Body of pancreas (tissue), 4 donors: Measurements from ENCODE around the gene PRG2. TPM values are rescaled to one million over a fixed set of nuclear protein-coding genes. Genes with fewer than 3 reads are reported as not detected.
A peak's percentile ranks its signal among the peaks of the same experiment; 100 is the strongest.

Experiments used
- ATAC-seq: fragments of 150-250 bp; one replicate; pipeline ENCODE4 v1.9.1; 2016
- DNase-seq, 4 donors: peaks; one replicate each; pipeline ENCODE4 v3.0.0-alpha.2; 2019
- H3K27ac ChIP-seq, 4 donors: fragments of 200-600 bp; sonication (generic); 1 replicate in 3 of 4; 2 replicates in 1 of 4; pipeline versions ENCODE4 v1.5.1 to v1.6.1; 2016 to 2019; ENCODE audit warnings: mild to moderate bottlenecking in 1 of 4, mixed read lengths in 1 of 4, moderate library complexity in 1 of 4
- H3K27me3 ChIP-seq, 2 donors: fragments of 200-600 bp; sonication (generic); one replicate each; pipeline ENCODE4 v1.6.0; 2016; ENCODE audit warnings: mild to moderate bottlenecking in 1 of 2
- H3K36me3 ChIP-seq, 2 donors: fragments of 200-600 bp; sonication (generic); replicated peaks in 1 of 2; 2 replicates each; pipeline ENCODE4 v1.5.1; 2016; ENCODE audit warnings: low read depth in 2 of 2; ENCODE audit not compliant: insufficient read depth in 1 of 2
- H3K4me1 ChIP-seq: fragments of 200-600 bp; sonication (generic); one replicate; pipeline ENCODE4 v1.6.0; 2016
- H3K4me3 ChIP-seq, 2 donors: fragments of 200-600 bp; sonication (generic); 1 replicate in 1 of 2; 2 replicates in 1 of 2; pipeline ENCODE4 v1.5.1; 2016 to 2019
- H3K9me3 ChIP-seq, 3 donors: fragments of 200-600 bp; sonication (generic); 1 replicate in 2 of 3; 2 replicates in 1 of 3; pipeline ENCODE4 v1.5.1; 2016
- CTCF ChIP-seq, 7 experiments: fragments of 450-650 bp in 4 of 7; fragments of 200-600 bp in 3 of 7; sonication (generic) in 3 of 7; IDR thresholded peaks; one replicate each; pipeline ENCODE4 v1.5.1; 2016 to 2019; ENCODE audit warnings: antibody characterized with exemption in 7 of 7
- POLR2A ChIP-seq, 3 donors: fragments of 450-650 bp; IDR thresholded peaks; one replicate each; pipeline ENCODE4 v1.6.1; 2016; ENCODE audit warnings: antibody characterized with exemption in 3 of 3, mild to moderate bottlenecking in 2 of 3
- WGBS, 2 donors: methylation state at CpG; one replicate each; pipeline ENCODE4 v1.1.5; 2017; 5-methylcytosine and 5-hydroxymethylcytosine counted together
- intact Hi-C: fragments of 100-400 bp; cut with DNase I; formaldehyde crosslinking; loops from one replicate; pipeline ENCODE4 v1.15.1; 2023
- total RNA-seq, 2 donors: library from RNA; depleted of rRNA; stranded (reverse); fragments of >200 nt; gene quantifications; one replicate each; pipeline ENCODE4 v1.1.0, GENCODE V29; 2016

PRG2 gene
- total RNA-seq, 2 donors from 2014 or later: not detected

GRCh38 chr11:57418131-57418530 lies 27.7 kb upstream of the PRG2 start:
- Histone ChIP-seq H3K4me1 (no peaks in the 10 kb centered on the region), H3K27ac (no peak overlapping the region)

DNA sequence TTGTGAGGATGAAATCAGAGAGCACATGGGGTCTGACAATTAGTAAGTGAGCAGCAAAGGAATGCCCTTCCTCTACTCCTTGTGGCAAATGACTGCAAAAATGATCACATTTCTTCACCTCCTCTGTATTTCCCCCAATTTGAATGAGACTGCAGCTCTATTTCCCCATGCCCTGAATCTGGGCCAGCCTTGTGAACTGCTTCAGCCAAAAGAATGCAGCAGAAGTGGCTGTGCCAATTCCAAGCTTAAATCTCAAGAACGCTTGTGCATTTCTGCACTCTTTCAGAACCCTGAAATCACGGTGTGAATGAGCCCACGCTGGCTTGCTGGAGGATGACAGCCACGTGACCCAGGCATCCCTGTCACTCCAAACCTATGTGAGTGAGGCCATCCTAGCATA lies 26.6 kb upstream of the PRG2 start:
- Histone ChIP-seq H3K4me3 (no peak overlapping the region), H3K36me3 (peaks cover 0 to 8% of the 10 kb centered on the region in 2 donors), H3K9me3 (no peaks in the 10 kb centered on the region), H3K27me3 (no peaks in the 10 kb centered on the region), H3K27ac (no peak overlapping the region), H3K4me1 (no peaks in the 10 kb centered on the region)
- WGBS, 2 donors: 83 to 88% methylated on average over 4 of the region's 4 CpGs
- ATAC-seq (peak; percentile 18), DNase-seq (peak in 1 of 4 donors; percentile 30)
- TF ChIP-seq POLR2A (IDR thresholded peaks at IDR 0.05) (no peak), CTCF (IDR thresholded peaks at IDR 0.05) (no peak)
- intact Hi-C loops: no loop called here

More at GRCh38 chr11:57418131-57418530, 27.7 kb upstream of the PRG2 start:
- DNase-seq (no peak), ATAC-seq (no peak)
- intact Hi-C loops: no loop called here
- H3K9me3 ChIP-seq: no peaks in the 10 kb centered on the region
- no peaks in the 10 kb centered on the region for H3K27me3 ChIP-seq
- TF ChIP-seq POLR2A (IDR thresholded peaks at IDR 0.05) (no peak), CTCF (IDR thresholded peaks at IDR 0.05) (no peak)
- H3K4me3 ChIP-seq: no peak overlapping the region
- peaks cover 0 to 8% of the 10 kb centered on the region in 2 donors for H3K36me3 ChIP-seq

GRCh38 chr11:57416436-57416835 lies 26.0 kb upstream of the PRG2 start:
- 81 to 82% methylated on average over 3 of the region's 3 CpGs for WGBS, 2 donors
- Histone ChIP-seq H3K4me3 (no peak overlapping the region), H3K4me1 (no peaks in the 10 kb centered on the region), H3K36me3 (peaks cover 0 to 8% of the 10 kb centered on the region in 2 donors), H3K9me3 (no peaks in the 10 kb centered on the region), H3K27me3 (no peaks in the 10 kb centered on the region), H3K27ac (no peak overlapping the region)
- ATAC-seq (no peak), DNase-seq (no peak)
- intact Hi-C loops: no loop called here
- TF ChIP-seq CTCF (IDR thresholded peaks at IDR 0.05) (no peak), POLR2A (IDR thresholded peaks at IDR 0.05) (no peak)

DNA sequence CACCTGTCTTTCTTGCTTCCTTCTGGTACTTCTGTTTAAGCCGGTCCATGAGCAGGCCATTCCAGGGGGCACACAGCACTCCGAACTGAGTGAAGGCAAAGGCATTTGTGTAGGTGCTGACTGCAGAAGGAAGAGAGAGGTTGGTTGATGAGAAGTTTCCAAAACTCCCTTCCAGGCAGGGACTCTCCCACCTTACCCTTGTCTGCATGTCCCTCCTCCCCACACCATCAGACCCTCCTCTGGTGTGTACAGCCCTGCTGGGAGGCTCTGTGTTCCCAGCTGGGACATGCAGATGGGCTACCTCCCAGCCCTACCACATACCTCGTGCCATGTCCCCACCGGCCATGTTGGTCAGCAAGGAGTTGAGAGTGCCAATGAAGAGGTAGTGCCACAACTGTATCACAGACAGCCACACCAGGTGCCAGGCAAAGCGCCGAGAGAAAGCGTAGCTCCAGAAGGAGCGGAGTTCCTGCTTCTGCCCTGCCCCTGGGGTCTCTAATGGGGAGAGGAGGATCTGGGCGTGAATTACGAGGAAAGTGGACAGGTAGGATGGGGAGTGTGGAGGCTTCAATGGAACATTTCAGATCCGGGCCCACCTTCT lies 24.3 kb upstream of the PRG2 start:
- intact Hi-C loops: no loop called here
- TF ChIP-seq CTCF (IDR thresholded peaks at IDR 0.05): no peak
- no peak for TF ChIP-seq POLR2A (IDR thresholded peaks at IDR 0.05)
- Histone ChIP-seq H3K36me3 (peaks cover 0 to 7% of the 10 kb centered on the region in 2 donors), H3K27ac (no peak overlapping the region), H3K4me1 (no peaks in the 10 kb centered on the region), H3K27me3 (no peaks in the 10 kb centered on the region), H3K9me3 (no peaks in the 10 kb centered on the region), H3K4me3 (no peak overlapping the region)
- no peak for ATAC-seq
- DNase-seq: no peak
- WGBS, 2 donors: 92 to 93% methylated on average over 11 of the region's 11 CpGs

GRCh38 chr11:57413681-57414080 lies 23.2 kb upstream of the PRG2 start:
- Histone ChIP-seq H3K4me3 (no peak overlapping the region), H3K27ac (no peak overlapping the region), H3K9me3 (no peaks in the 10 kb centered on the region), H3K27me3 (no peaks in the 10 kb centered on the region), H3K4me1 (no peaks in the 10 kb centered on the region), H3K36me3 (peaks cover 0 to 10% of the 10 kb centered on the region in 2 donors)
- intact Hi-C loops: no loop called here
- no peak for DNase-seq
- ATAC-seq: no peak
- TF ChIP-seq CTCF (IDR thresholded peaks at IDR 0.05): no peak
- no peak for TF ChIP-seq POLR2A (IDR thresholded peaks at IDR 0.05)
- 83 to 86% methylated on average over 4 of the region's 4 CpGs for WGBS, 2 donors
